HG03196 (cell line): Measurements from ENCODE around the gene DOCK9.

Experiments used
- ATAC-seq: cut with Tn5 transposase; IDR thresholded peaks from one replicate; pipeline ENCODE4 v1.9.1; 2021; ENCODE audit not compliant: unreplicated experiment

The DOCK9 gene

DNA sequence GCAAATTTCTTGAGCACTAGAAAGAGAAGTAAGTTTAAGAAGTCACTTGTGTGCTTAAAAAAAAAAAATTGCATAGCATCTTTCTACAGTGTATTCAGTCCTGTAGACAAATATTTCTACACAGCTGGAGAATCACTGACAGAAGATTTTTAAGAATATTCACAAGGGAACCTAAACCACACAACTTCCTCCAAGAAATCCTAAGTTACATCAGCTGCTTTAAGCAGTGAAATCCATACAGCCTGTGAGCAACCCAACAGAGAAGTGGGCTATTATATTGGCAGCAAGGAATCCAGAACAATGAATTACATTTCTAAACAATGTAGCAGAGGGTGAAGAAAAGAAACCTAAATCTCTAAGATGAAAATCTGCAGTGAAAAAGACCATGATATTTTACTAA lies 1.5 kb downstream of the DOCK9 start:
- ATAC-seq, result no peak

DNA sequence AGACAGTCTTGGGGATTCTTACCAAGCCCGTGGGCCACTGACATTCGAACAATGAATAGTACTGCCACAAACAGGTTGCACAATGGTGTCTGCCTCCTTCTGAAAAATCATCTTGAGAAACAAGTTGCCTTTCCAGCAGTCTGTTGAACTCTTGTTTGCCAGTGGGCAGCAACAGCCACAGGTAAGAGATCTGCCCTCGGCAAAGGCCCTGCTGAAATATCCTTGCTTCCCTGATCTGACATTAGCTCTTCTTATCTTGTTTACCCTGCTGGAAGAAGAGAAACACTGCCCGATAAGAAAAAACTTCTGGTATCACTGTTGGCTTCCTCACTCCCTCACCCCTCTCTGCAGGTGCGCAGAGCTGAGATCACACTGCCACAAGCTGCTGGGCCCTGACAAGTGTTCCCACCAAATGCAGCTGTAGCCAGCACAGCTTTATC lies 2.0 kb downstream of the DOCK9 start:
- ATAC-seq, result no peak

DNA sequence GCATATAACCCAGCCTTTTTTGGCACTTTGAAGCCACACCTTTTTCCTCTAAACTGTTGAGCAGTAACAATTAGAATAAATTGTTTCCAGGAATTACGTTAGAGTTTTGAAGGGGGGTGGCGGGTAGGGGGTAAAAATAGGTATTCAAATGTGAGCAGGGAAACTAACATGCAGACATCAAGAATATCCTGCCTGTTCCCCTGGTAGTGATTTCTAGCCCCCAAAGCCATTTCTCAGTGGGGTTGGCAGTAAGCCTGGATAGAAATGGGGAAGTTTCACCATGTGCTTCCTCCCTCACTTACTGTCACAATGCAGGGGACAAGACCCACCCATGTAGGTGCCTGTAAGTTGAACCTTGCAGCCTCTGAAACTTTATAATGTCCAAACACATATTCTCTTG lies 3.8 kb downstream of the DOCK9 start:
- ATAC-seq, result no peak

DNA sequence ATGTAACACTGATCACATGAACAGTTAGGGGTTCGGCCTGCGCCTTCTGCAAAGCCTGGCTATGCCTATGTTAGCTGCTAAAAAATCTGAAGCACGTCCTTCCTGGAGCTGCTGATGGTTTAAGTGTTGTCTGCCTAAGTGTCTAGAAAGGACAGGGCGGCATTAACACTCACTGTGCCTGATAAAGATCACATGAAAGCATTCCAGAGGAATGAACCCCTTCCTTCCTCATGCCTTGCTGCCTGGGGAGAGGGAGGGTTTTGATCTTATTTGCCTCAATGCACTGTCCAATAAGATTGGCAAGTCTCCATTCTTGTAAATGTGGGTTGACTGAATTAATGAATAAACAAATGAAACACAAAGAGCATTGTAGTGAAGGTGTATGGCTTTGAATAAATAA lies 5.2 kb downstream of the DOCK9 start:
- ATAC-seq, result no peak

DNA sequence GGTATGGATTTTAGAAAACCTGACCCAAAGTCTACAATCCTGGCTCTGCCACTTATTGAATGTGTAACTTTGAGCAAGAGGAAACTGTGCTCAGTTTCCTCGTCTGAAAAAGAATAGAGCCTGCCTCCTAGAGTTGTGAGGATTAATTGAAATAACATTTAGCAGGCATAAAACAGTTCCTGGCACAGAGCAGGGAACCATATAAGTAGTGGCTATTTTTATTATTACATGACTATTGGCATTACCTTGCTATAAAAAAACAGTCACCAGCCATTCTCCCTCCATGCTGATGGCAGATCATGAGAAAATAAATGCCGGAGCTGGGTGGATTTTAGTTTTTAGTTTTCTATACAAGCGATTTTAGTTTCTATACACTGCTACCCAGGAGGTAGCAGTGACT lies 5.8 kb downstream of the DOCK9 start:
- ATAC-seq, result no peak

DNA sequence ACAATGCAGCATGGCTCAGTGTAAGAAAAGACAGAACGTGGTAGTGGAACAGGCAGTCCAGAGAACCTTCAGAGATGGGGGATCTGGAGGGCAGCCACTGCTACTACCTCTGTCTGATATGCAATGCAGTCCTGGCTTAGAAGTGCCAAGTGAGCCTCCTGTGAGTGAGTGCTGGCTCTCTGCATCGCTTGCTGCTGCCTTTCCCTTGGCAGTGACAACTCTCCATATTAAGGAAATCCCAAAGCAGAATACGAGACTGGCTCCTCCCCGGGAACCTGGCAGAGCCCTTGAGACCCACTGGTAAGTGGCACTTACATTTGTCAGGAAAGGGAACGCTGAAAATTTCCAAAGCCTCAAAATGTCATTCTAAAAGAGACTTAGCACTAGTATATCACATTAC lies 7.5 kb downstream of the DOCK9 start:
- no peak for ATAC-seq

DNA sequence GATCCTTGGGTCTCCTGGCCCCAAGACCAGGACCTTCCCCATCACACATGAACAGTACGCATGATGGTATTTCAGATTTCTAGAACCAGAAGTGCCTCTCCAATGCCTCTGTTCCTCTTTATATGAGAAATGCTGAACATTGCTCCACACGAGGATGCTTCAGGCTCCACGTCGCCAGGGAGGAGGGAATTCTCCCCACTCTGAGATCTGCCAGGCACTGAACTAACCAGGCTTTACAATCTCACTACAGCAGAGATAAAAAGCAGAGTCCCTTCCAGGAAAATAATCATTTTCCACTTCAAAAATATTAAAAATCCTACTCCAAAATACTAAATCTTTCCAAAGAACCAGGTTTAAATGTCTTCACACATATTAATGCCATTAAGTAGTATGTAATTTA lies 10.4 kb downstream of the DOCK9 start:
- ATAC-seq, result no peak

DNA sequence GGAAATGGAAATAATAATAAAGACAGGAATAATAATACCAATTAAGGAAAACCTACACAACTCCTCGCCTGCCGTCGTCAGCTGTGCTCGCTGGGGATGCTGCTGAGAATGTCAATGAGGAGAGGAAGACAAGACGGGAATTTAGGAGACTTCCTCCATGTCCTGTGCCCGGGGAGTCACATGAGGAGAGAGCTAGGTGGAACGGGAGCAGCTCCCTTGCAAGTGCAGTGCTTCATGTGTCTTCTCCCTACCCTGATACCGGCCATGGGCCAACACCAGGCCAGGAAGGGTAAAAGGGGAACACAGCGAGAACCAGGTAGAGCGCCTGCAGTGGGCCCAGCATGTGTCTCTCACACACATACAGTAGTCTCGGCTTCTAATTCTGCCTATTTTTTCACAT lies 11.8 kb downstream of the DOCK9 start:
- no peak for ATAC-seq

DNA sequence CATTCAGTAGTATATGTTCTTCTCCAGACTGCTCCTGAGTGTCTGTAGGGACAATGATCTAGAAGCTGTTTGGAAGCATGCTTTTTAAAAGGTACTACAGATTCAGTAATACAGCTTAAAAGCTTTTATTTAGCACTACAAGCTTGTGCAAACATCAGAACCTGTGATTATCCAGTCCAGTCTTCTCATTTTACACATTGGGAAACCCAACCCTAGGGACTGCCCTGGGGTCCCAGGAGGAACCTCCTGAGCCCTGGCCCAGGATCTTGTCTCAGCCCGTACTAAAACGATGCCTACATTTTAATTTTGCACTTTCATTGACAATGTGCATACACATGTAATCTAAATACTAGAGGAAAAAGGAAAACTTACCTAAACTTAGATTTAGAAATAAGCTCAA lies 12.5 kb downstream of the DOCK9 start:
- ATAC-seq, result no peak

DNA sequence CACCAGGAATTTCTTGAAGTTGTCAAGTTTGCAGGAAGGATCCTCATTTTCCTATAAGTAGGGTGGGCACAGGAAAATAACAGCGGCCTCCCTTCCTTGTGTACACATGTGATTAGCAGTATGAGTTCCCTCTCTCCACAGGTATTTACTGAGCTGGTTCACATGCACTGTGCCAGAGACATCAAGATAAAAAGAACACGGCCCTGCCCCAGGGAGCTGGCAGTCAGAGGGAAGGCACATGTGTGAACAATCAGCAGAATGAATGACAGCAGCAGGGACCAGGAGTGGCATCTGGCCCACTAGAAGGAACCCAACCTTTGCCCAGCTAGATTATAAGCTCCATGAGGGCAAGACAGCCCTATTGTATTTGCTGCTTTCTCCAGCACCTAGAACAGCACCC lies 13.9 kb downstream of the DOCK9 start:
- no peak for ATAC-seq

DNA sequence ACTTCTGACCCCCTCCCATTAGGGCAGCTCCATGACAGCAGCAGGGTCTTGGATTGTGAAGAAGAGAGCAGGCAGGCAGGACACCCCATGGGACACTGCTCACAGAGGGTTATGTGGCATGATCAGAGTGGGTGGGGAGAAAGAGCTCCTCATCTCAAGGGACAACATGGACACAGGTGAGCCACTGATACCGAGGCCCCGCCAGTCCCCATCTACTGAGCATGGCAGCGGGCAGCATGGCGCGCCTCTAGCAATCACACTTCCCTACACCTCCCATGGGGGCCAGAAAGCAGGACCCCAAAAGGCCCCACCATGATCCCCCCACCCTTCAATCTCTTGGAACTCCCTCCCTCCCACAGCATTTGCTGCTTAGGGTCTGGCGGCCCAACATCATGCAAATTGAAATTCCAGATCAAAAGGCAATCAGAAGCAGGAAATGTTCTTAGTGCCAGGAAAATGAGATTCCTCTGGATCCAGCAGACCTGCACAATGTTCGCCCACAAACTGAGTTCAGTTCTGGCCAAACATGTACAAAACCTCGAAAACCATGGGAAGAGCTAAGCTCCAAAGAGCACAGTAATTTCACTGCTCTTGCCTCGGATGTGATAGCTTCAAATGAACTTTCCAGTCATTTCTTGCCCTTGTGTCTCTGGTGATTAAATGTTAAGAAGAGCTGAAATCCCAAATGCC lies 14.8 kb downstream of the DOCK9 start:
- ATAC-seq, result no peak

DNA sequence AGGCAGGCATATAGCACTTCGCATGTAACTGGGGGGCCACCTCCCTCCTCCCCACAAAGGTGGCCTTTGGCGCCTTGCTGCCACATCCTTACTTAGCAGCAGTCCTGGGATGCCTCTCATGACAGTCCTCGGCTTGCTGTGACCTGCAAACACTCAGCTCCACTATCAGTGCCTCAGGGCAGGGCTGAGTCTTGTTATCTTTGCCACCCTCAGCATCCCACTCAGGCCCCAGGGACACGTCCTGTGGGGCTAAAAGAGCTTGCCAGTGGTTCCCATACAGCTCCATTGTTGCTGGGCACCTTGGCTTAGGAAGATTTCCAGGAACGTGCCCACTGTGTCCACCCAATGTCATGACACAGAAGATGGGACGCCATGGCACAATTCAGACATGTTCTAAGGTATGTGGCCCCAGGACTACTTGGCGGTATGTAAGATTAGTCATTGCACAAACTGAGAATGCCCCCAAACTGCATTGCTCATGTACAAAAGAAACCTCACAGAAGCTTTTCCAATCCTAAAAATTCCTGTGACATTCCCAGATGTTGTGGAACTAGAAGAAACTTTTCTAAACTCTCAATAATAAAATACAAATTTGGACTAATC lies 16.3 kb downstream of the DOCK9 start:
- no peak for ATAC-seq

DNA sequence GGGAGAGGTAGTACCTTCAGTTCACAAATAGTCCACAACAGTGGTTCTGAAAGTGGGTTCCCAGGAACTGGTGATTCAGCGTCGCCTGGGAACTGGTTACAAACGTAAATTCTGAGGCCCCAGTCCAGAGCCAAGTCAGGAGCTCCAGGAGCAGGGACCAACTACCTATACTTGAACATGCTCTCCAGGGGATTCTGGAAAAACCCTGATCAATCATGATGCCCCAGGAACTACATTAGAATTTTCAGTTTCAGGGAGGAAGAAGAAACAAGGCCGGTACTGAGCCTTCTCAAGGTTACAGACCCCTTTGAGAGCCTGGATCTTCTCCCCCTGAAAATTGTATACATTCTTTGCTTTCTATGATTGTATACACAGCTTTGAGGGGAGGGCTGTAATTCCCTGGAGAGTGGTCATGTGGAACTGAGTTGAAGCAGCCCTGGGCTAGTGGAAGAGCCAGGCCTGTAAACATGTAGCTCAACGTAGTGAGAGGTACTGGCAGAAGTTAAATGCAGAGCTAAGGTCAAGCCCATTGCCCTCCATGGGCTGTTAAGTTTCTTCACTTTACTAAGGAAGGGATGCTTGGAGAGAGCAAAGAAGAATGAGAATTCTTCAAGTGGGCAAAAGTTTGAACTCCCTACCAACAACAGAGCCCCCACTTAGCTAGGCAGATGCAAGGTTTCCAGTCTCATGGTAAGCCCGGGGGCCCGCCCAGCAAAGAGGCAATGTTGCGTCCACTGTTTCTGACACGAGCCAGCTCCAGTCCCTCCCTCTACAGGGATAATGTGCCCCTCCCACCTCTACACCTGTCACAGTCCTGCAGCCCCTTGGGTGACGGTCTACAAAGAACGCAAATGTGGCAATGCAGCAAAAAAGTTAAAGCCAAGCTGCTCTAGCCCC lies 17.0 kb downstream of the DOCK9 start:
- ATAC-seq, result no peak

DNA sequence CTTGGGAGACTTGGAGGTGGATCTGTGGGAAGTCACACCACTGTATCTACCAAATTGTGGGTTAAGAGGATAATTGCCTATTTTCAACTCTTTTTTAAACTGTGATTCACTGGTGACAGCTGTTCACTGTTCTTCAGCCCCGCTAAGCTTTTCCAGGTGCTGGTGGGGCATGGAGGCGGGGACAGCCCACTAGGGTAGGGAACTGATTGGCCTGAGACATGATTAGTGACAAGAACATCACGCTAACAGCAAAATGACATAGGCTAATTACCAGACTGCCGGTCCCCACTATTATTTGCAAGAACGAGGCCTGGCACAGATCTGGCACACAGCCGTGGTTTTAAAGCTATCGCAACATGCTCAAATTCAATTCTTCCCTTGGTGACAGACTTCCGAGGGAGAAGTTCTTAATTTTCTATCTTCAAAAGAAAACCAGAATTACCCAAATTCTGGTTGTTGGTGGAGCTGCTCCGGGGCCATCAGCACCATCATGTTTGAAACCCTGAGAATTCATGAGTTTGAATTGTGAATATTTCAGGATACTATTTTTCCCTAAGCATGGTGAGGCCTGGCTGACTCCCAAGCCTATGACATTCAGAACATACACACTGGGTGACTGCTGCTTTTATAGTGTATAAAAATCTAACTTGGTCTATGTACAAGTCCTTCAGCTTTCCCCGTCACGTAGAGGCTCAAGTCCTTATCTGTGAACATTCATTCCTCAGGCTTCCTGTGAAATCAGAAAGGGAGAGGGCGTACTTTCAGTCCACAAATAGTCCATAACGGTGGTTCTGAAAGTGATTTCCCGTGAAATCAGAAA lies 17.9 kb downstream of the DOCK9 start:
- no peak for ATAC-seq

DNA sequence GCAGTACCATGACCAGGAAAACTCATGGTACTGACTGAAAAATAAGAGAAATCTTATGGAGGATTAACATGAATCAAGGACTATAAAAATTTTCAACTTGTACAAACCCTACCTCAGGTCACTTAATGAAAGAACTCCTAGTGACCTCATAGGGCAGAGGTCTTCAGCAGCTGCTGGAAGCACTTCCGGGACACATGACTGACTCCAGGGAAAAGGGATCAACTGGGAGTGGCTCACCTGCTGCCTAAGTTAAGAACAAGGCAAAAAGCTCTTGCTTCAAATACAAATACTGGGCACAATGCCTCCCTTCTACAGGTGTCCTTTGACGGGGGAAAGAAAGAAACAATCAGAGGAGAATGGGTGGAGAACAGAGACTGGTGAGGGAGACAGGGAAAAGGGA lies 18.6 kb downstream of the DOCK9 start:
- no peak for ATAC-seq

DNA sequence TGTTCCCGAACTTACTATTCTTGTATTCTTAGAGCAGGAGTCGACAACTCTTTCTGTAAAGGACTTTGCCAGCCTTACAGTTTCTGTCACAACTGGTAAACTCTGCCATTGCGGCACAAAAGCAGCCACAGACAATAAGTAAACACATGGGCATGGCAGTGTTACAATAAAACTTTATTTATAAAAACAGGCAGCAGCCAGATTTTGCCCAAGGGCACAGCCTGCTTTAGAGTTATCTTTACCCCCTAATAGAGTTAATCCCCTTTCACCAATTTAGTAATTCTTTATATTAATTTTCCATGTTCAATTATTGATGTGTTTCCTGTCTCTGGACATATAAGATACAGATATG lies 19.4 kb downstream of the DOCK9 start:
- no peak for ATAC-seq

DNA sequence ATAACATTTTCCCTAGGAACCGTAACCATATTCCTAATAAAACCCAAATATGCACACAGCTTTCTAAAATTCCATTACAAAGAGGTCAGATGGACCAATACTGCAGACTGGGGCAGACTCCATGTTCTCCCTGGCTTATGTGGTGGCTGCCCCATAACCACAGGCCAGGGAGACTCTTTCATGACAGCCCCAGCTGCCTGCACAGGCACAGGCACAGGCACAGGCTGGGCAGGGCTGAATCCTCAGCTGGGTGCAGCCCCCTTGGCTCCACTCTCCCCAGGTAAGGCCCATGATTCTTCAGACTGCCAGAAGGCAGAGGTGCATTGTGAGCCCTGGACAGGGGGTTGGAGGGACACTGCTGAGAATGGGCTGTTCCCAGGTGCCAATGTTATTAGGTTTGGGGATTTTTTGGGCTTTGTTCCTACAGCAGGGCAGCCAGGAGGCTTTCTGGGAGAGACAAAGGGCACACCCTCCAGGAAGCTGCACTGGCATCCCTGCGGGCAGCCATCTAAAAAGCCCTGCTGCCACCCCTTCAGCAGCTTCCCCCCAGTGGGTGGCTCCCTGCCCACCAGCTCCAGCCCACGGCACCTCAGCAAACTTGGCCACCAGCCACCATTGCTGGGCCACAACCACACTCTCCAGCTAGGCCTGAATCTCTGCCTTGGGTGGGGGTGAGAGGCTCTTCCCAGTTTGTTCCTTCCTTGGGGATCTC lies 20.0 kb downstream of the DOCK9 start:
- no peak for ATAC-seq

DNA sequence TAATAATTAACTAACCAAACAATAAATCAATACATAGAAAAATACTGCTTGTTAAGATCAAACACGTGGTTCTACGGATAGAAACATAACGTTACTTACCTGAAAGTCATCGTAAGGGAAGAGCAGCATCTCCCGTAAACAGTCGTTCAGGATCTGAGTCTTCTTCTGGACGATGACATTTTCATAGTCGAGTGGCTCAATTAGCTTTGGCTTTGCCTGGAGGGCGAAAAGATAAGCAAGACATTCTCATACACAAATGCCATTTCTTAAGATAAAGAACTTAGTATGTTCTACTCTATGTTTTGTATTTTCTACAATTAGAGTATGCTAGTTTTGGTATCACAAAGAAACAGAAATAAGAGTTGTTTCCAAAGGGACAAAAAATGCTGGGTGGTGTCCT lies 22.5 kb downstream of the DOCK9 start:
- no peak for ATAC-seq

DNA sequence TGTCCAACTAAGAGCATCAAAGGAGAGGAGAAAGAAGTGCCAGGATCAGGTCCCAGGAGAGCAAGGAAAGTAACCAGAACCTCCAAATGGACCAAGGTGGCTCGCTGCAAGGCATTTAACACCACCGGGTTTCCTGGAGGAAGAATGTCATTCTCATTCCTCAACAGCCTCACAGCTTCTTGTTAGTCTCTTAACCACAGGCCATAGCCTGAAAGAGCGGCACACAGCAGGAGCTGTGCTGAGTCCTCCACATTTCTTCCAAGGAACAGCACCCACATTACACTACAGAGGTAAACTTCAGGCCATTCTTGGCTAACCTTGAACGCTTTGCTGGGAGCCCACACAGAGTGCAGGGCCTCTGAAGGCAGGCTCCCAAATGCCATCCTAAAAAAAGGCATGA lies 23.6 kb downstream of the DOCK9 start:
- no peak for ATAC-seq

DNA sequence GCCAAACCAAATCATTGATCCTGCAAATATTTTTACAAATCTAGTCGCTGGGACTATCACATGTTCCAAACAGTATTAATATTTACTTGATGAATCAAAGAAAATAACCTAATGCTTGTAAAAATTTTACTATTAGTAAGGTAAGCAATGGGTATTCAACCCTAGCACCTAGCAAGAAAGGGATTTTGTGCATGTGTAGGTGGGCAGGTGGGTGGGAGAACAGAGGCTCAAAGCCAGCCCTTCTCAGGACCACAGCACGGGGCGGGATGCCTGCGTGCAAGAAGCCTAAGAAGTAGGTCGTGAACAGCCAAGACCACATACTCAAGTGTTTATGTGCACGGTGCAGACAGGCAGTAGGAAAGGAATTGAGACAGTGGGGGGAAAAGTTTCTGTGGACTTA lies 26.6 kb downstream of the DOCK9 start:
- ATAC-seq, result no peak

DNA sequence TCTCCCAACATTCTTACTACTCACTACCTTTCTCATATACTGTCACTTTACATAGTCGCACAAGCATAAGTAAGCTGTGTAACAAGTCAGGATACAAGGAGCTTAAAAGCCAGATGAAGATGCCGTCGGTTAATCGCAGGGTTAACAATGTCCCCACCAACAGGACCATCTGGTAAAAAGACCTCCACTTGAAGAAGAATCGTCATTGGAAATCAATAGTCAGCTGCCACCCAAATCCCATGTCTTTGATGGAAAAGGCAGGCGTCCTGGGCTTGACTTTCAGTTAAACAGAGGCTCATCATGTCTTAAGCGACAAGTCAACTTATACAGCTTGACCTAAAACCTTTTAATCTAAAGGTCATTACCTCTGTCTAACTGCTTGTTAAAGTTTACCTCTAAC lies 27.2 kb downstream of the DOCK9 start:
- ATAC-seq, result no peak
